Measurements from ENCODE around the gene NKAIN4. TPM values are rescaled to one million over a fixed set of nuclear protein-coding genes. Genes with fewer than 3 reads are reported as not detected.

Gene NKAIN4
- total RNA-seq, 4 donors from 2014 or later: 40.9 TPM; not detected in 3

GRCh38 chr20:63234693-63235398, 19.4 kb downstream of the NKAIN4 start:
- no peak for TF ChIP-seq POLR2A (IDR thresholded peaks at IDR 0.05)
- TF ChIP-seq CTCF (IDR thresholded peaks at IDR 0.05): peak in 1 of 4 experiments; percentile 38
- no peaks in the 10 kb centered on the region for H3K9me3 ChIP-seq
- no peaks in the 10 kb centered on the region for H3K36me3 ChIP-seq
- DNase-seq: no peak
- no peak overlapping the region for H3K4me3 ChIP-seq
- H3K4me1 ChIP-seq: no peaks in the 10 kb centered on the region
- intact Hi-C loops (cut with DNase I; ENCODE audit: low total_unique reads): no loop called here
- no peak overlapping the region for H3K27ac ChIP-seq
- H3K27me3 ChIP-seq: no peaks in the 10 kb centered on the region

GRCh38 chr20:63233924-63234323, 20.3 kb downstream of the NKAIN4 start:
- TF ChIP-seq POLR2A (IDR thresholded peaks at IDR 0.05) (no peak), CTCF (IDR thresholded peaks at IDR 0.05) (no peak)
- Histone ChIP-seq H3K27me3 (no peaks in the 10 kb centered on the region), H3K4me3 (no peak overlapping the region), H3K9me3 (no peaks in the 10 kb centered on the region), H3K27ac (no peak overlapping the region), H3K36me3 (no peaks in the 10 kb centered on the region), H3K4me1 (no peaks in the 10 kb centered on the region)
- intact Hi-C loops (cut with DNase I; ENCODE audit: low total_unique reads): no loop called here
- no peak for DNase-seq

- no peak overlapping the region for H3K27ac ChIP-seq
- no peaks in the 10 kb centered on the region for H3K27me3 ChIP-seq
- no peak for DNase-seq
- no peak overlapping the region for H3K4me3 ChIP-seq
- no peaks in the 10 kb centered on the region for H3K4me1 ChIP-seq
- TF ChIP-seq CTCF (IDR thresholded peaks at IDR 0.05) (no peak), POLR2A (IDR thresholded peaks at IDR 0.05) (no peak)
- intact Hi-C loops (cut with DNase I; ENCODE audit: low total_unique reads): no loop called here
- H3K9me3 ChIP-seq: no peaks in the 10 kb centered on the region
- no peaks in the 10 kb centered on the region for H3K36me3 ChIP-seq
Observed at GRCh38 chr20:63233061-63233344, 21.3 kb downstream of the NKAIN4 start.

- Histone ChIP-seq H3K27ac (no peak overlapping the region), H3K4me3 (no peak overlapping the region), H3K4me1 (no peaks in the 10 kb centered on the region), H3K27me3 (no peaks in the 10 kb centered on the region), H3K36me3 (no peaks in the 10 kb centered on the region), H3K9me3 (no peaks in the 10 kb centered on the region)
- no peak for DNase-seq
- intact Hi-C loops (cut with DNase I; ENCODE audit: low total_unique reads): no loop called here
- TF ChIP-seq POLR2A (IDR thresholded peaks at IDR 0.05) (no peak), CTCF (IDR thresholded peaks at IDR 0.05) (no peak)
Observed at GRCh38 chr20:63232235-63233060, 21.8 kb downstream of the NKAIN4 start.

- Histone ChIP-seq H3K4me1 (no peaks in the 10 kb centered on the region), H3K4me3 (no peak overlapping the region), H3K27ac (no peak overlapping the region), H3K9me3 (no peaks in the 10 kb centered on the region), H3K27me3 (no peaks in the 10 kb centered on the region), H3K36me3 (no peaks in the 10 kb centered on the region)
- intact Hi-C loops (cut with DNase I; ENCODE audit: low total_unique reads): no loop called here
- DNase-seq: peak in 1 of 2 donors; percentile 40
- TF ChIP-seq CTCF (IDR thresholded peaks at IDR 0.05) (peak; percentile 23 to 42 (median 31)), POLR2A (IDR thresholded peaks at IDR 0.05) (no peak)
Observed at GRCh38 chr20:63230800-63231268, 23.4 kb downstream of the NKAIN4 start.
